Mucosa of descending colon (tissue), 3 donors: Measurements from ENCODE around the gene NDUFB2. TPM values are rescaled to one million over a fixed set of nuclear protein-coding genes. Genes with fewer than 3 reads are reported as not detected.
A peak's percentile ranks its signal among the peaks of the same experiment; 100 is the strongest.
"Not testable (repeated sequence)": the region's sequence is repeated elsewhere in the genome, so short reads cannot be mapped to it uniquely, and the experiment has no call there.

Source experiments
- ATAC-seq: fragments of 200-7000 bp; cut with Tn5 transposase; one replicate; pipeline ENCODE4 v1.9.1; 2020; ENCODE audit warnings: mild to moderate bottlenecking, moderate library complexity
- DNase-seq, 3 donors: peaks; one replicate each; pipeline ENCODE4 v3.0.0-alpha.2; 2020
- H3K36me3 ChIP-seq: fragments of 200-600 bp; one replicate; pipeline ENCODE4 v1.8.0; 2021; ENCODE audit warnings: low read depth, mild to moderate bottlenecking
- H3K4me1 ChIP-seq: fragments of 200-600 bp; one replicate; pipeline ENCODE4 v1.8.0; 2021; ENCODE audit warnings: low read depth, mild to moderate bottlenecking
- H3K4me3 ChIP-seq: fragments of 200-600 bp; one replicate; pipeline ENCODE4 v1.8.0; 2021; ENCODE audit warnings: mild to moderate bottlenecking
- H3K9me3 ChIP-seq: fragments of 200-600 bp; one replicate; pipeline ENCODE4 v1.8.0; 2021; ENCODE audit warnings: mild to moderate bottlenecking
- intact Hi-C, 2 donors: fragments of 100-400 bp; cut with DNase I in 1 of 2; cut with micrococcal nuclease in 1 of 2; formaldehyde crosslinking; loops; one replicate each; pipeline versions ENCODE4 v1.11.0 to v1.11.1; 2022; cut with DNase I, micrococcal nuclease
- total RNA-seq, 3 donors: library from RNA; stranded (reverse); fragmentation: NEBNext Ultra II Directional in 2 of 3; extraction: Animal tissue kit (Norgen Biotek cat#: 25700) in 2 of 3; gene quantifications; one replicate each; pipeline versions ENCODE4 v1.2.1 to v1.2.4, GENCODE V29; 2021 to 2023
- TF ChIP-seq, protein P1 (sequence below): fragments of 200-600 bp; IDR thresholded peaks from one replicate; pipeline ENCODE4 v1.8.0; 2022; ENCODE audit warnings: antibody characterized with exemption, mild to moderate bottlenecking
- donor health status: DM: no; HTN: no; CAD: no; lungs with moderate emphysema.
- donor health status: DM: no; HTN: no; CAD: no.
- donor health status: DM: no; HTN: yes; CAD: no.

Gene NDUFB2
- total RNA-seq, 3 donors from 2014 or later: 209 to 226 (median 210) TPM

DNA sequence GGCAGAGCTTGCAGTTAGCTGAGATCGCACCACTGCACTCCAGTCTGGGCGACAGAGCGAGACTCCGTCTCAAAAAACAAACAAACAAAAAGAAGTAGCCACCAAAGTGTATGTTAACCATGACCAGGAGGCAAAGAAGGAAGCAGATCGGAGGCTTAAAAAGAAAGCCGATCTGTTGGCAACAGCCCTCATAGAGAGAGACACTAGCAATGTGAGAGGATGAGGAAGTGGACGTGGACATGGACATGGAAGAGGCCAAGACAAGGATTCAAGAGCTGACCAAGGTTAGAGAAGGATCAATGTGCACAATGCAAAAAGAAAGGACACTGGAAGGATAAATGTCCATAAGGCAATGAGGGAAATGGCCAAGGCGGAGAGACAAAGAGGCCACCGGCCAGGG is 38.6 kb upstream of the NDUFB2 start:
- intact Hi-C loops: no loop called here
- TF ChIP-seq, protein P1, sequence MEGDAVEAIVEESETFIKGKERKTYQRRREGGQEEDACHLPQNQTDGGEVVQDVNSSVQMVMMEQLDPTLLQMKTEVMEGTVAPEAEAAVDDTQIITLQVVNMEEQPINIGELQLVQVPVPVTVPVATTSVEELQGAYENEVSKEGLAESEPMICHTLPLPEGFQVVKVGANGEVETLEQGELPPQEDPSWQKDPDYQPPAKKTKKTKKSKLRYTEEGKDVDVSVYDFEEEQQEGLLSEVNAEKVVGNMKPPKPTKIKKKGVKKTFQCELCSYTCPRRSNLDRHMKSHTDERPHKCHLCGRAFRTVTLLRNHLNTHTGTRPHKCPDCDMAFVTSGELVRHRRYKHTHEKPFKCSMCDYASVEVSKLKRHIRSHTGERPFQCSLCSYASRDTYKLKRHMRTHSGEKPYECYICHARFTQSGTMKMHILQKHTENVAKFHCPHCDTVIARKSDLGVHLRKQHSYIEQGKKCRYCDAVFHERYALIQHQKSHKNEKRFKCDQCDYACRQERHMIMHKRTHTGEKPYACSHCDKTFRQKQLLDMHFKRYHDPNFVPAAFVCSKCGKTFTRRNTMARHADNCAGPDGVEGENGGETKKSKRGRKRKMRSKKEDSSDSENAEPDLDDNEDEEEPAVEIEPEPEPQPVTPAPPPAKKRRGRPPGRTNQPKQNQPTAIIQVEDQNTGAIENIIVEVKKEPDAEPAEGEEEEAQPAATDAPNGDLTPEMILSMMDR: no peak
- H3K4me3 ChIP-seq: no peak overlapping the region
- ATAC-seq (no peak), DNase-seq (no peak)
- no peaks in the 10 kb centered on the region for H3K36me3 ChIP-seq
- no peaks in the 10 kb centered on the region for H3K9me3 ChIP-seq
- H3K4me1 ChIP-seq: peaks cover 15% of the 10 kb centered on the region

DNA sequence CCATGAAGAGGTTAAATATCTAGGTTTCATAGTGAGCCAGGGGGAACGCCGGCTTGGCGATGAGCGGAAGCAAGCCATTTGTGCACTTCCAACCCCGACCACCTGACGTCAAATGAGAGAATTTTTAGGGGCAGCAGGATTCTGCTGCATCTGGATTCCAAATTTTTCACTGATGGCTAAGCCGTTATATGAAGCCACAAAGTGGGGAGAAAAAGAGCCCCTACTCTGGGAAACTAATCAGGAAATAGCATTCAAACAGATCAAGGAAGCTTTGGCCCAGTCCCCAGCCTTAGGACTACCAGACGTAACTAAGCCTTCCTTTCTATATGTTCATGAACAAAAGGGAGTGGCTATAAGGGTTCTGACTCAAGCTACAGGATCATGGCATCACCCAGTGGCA is 36.7 kb upstream of the NDUFB2 start:
- Histone ChIP-seq H3K4me1 (peaks cover 15% of the 10 kb centered on the region), H3K36me3 (no peaks in the 10 kb centered on the region), H3K4me3 (no peak overlapping the region), H3K9me3 (no peaks in the 10 kb centered on the region)
- ATAC-seq (no peak), DNase-seq (no peak)
- intact Hi-C loops: no loop called here
- TF ChIP-seq, protein P1: no peak

DNA sequence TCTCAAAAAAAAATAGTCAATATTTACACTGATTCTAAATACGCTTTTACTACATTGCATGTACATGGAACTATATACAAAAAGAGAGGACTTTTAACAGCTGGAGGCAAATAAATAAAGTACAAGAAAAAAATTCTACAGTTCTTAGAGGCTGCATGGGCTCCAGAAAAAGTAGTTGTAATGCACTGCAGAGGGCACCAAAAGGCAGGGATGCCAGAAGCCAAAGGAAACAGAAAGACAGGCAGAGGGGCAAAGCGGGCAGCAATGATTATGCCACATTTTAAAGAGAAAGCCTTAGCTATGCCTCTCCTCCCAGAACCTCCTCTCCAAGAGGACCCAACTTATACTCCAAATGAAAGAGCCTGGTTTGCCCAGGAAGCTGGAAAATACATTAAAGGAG is 35.4 kb upstream of the NDUFB2 start:
- Histone ChIP-seq H3K4me3 (no peak overlapping the region), H3K4me1 (peaks cover 11% of the 10 kb centered on the region), H3K9me3 (no peaks in the 10 kb centered on the region), H3K36me3 (no peaks in the 10 kb centered on the region)
- intact Hi-C loops: no loop called here
- ATAC-seq: no peak
- peak in 1 of 3 donors; percentile 11 for DNase-seq
- TF ChIP-seq, protein P1: no peak

DNA sequence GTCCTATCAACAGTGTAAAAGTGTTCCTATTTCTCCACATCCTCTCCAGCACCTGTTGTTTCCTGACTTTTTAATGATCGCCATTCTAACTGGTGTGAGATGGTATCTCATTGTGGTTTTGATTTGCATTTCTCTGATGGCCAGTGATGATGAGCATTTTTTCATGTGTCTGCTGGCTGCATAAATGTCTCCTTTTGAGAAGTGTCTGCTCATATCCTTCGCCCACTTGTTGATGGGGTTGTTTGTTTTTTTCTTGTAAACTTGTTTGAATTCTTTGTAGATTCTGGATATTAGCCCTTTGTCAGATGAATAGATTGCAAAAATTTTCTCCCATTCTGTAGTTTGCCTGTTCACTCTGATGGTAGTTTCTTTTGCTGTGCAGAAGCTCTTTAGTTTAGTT is 33.6 kb upstream of the NDUFB2 start:
- intact Hi-C loops, DNase-seq, ATAC-seq, H3K4me1 ChIP-seq, H3K9me3 ChIP-seq, H3K36me3 ChIP-seq, H3K4me3 ChIP-seq: not testable (repeated sequence)

DNA sequence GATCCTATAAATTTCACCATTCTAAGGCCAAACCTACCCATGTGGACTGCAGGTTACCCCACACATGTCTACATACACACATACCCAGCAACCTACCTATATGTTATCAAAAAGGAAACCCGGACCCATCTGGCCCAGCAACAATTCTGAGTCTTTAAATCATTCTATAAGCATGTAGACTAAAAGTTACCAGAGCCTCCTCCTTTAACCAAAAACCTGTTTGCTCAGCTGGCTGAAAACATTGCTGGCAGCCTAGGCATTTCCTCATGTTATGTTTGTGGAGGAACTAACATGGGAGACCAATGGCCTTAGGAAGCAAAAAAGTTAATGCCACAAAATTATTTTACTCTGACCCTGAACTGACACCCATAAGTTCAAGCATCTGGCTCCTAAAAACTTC is 29.0 kb upstream of the NDUFB2 start:
- ATAC-seq (no peak), DNase-seq (peak in 1 of 3 donors; percentile 9)
- peaks cover 5% of the 10 kb centered on the region for H3K4me1 ChIP-seq
- H3K4me3 ChIP-seq: no peak overlapping the region
- no peaks in the 10 kb centered on the region for H3K36me3 ChIP-seq
- intact Hi-C loops: no loop called here
- TF ChIP-seq, protein P1: no peak
- H3K9me3 ChIP-seq: no peaks in the 10 kb centered on the region

DNA sequence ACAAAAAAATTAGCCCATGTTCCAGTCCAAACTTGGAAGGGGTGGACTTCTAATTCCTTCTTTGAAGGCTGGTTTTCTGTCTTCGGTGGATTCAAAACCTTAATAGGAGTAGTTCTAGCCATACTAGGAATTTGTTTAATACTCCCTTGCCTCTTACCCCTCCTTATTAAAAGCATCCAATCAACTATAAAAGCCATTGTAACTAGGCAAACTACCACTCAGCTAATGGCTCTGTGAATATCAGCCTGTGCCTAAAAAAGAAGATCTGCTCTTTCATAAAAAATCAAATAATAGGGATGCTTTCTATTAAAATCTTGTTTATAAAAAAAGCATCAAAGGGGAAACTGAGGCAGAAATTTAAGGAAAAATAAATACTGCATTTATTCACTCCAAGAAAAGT is 27.9 kb upstream of the NDUFB2 start:
- no peak for ATAC-seq
- intact Hi-C loops: no loop called here
- H3K9me3 ChIP-seq: no peaks in the 10 kb centered on the region
- TF ChIP-seq, protein P1: no peak
- H3K36me3 ChIP-seq: no peaks in the 10 kb centered on the region
- DNase-seq: no peak
- peaks cover 7% of the 10 kb centered on the region for H3K4me1 ChIP-seq
- H3K4me3 ChIP-seq: no peak overlapping the region
